GM06990 (cell line): ENCODE results near the gene CHTOP.

ENCODE experiments used
- DNase-seq: peaks from one replicate; pipeline ENCODE4 v3.0.0-alpha.2; 2011; ENCODE audit not compliant: insufficient read length; ENCODE audit errors: extremely low read depth
- H3K27me3 ChIP-seq: replicated peaks from 2 replicates; pipeline ENCODE4 v1.6.0; 2011; ENCODE audit warnings: low read length; ENCODE audit not compliant: control insufficient read depth, insufficient read depth
- H3K36me3 ChIP-seq: 2 replicates; pipeline ENCODE4 v1.5.1; 2011; ENCODE audit warnings: low read length; ENCODE audit not compliant: control insufficient read depth, insufficient read depth
- H3K4me3 ChIP-seq: replicated peaks from 2 replicates; pipeline ENCODE4 v1.5.1; 2011; ENCODE audit warnings: low read depth, mild to moderate bottlenecking, control low read depth, low read length
- TF ChIP-seq, protein P1 (sequence below): IDR thresholded peaks from 2 replicates; pipeline ENCODE4 v1.5.1; 2011; ENCODE audit warnings: low read length, control low read depth, mild to moderate bottlenecking, inconsistent platforms; ENCODE audit not compliant: insufficient read depth, poor library complexity, severe bottlenecking

The CHTOP gene

DNA sequence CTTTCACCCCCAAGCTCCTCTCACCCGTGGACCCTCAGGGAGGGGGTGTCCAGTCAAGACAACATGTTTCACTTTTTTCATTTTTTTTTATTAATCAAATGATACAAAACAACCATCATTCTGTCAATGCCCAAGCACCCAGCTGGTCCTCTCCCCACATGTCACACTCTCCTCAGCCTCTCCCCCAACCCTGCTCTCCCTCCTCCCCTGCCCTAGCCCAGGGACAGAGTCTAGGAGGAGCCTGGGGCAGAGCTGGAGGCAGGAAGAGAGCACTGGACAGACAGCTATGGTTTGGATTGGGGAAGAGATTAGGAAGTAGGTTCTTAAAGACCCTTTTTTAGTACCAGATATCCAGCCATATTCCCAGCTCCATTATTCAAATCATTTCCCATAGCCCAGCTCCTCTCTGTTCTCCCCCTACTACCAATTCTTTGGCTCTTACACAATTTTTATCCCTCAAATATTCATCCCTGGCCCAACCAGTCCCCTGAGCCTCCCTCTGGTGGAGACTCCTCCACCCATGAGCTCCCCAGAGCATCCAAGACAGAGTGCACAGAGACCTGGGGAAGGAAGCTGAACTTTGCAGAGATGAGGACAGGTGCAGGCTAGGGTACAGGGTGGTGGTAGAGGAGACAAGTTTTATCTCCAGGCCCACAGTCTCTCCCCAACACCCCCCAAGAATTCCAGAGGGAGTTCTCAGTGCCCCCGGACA is 19.5 kb upstream of the CHTOP start:
- H3K27me3 ChIP-seq: no peaks in the 10 kb centered on the region; the same call in 1 of the 2 replicates
- TF ChIP-seq, protein P1, sequence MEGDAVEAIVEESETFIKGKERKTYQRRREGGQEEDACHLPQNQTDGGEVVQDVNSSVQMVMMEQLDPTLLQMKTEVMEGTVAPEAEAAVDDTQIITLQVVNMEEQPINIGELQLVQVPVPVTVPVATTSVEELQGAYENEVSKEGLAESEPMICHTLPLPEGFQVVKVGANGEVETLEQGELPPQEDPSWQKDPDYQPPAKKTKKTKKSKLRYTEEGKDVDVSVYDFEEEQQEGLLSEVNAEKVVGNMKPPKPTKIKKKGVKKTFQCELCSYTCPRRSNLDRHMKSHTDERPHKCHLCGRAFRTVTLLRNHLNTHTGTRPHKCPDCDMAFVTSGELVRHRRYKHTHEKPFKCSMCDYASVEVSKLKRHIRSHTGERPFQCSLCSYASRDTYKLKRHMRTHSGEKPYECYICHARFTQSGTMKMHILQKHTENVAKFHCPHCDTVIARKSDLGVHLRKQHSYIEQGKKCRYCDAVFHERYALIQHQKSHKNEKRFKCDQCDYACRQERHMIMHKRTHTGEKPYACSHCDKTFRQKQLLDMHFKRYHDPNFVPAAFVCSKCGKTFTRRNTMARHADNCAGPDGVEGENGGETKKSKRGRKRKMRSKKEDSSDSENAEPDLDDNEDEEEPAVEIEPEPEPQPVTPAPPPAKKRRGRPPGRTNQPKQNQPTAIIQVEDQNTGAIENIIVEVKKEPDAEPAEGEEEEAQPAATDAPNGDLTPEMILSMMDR: no peak
- no peak for DNase-seq
- no peaks in the 10 kb centered on the region for H3K36me3 ChIP-seq
- no peak overlapping the region for H3K4me3 ChIP-seq

DNA sequence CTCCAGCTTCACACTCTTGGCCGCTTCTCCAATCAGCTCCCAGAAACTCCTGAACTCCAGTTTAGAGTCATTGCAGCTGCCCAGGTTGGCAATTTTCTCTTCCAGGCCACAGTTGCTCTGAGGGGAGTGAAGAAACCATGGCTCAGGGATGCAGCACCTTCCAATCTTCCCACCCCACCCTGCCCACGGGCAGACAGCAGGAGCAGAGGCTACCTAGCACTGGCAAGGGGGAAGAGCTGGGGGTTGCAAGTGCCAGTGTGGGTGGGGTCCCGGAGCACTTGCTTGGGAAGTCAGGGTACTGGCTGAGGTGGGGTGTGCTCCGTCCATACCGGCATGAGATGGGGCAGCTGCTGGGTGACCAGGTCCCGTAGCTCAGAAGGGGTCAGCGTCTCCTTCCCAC is 19.0 kb upstream of the CHTOP start:
- DNase-seq: no peak
- TF ChIP-seq, protein P1: no peak
- no peak overlapping the region for H3K4me3 ChIP-seq

DNA sequence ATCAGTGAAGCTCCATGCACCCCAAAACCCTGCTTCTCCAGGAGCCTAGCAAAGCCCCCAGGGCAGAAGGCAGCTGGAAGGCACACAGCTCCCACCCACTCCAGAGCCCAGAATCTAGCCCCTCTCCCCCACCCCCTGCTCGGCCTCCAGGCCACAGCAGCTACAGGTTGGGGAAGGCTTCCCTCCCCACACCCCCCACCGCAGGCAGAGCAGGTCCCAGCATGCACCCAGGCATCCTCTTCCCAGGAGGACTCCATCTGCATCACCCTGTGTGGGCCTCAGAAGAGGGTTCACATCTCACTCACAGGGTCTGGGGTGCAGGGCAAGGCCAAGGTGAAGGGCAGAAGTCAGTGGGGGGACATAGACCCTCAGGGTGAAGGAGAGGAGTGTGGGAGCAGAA is 18.5 kb upstream of the CHTOP start:
- TF ChIP-seq, protein P1: no peak
- no peaks in the 10 kb centered on the region for H3K36me3 ChIP-seq
- H3K27me3 ChIP-seq: no peaks in the 10 kb centered on the region
- DNase-seq: no peak
- no peak overlapping the region for H3K4me3 ChIP-seq

More for the DNA sequence above, 19.0 kb upstream of the CHTOP start:
- no peaks in the 10 kb centered on the region for H3K36me3 ChIP-seq
- H3K27me3 ChIP-seq: no peaks in the 10 kb centered on the region; the same call in 1 of the 2 replicates

DNA sequence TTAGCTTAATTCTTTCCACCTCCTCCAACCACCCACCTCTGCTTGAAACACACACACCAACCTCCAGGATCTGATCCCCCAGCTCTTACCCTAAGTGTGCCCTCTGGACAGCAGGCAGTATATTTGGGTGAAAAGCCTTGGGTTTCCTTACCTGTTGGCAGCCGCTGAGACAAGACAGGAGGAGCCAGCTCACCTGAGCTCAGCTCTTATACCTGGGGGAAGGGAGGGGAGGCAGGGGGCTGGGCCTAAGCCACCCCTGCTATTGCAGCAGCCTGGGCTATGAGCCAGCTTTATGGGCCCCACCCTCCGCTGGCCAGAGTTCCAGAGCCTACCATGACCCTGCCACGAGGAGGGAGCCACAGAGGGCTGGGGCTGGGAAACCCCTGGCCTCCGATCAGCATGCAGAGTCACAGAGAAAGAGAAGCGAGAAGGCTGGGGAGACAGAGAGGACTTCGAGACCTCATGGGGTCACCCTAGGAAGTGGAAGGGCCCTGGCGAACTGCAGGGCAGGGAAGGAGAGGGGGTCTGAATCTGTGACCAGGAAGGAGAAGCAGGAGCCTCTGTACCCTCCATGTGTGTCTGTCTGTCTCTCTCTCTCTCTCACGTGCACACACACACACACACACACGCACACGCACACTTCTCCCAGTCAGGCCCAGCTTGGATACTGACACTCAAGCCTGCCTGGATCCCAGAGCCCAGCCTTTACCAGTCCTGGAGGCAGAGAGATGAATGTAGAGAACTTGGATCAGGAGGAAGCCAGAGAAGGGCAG is 17.5 kb upstream of the CHTOP start, which contains the start of gene S100A14:
S100A14 (minus strand) TSS at position 182 of the 773 bp plus-strand sequence. CDS start 467 bp downstream, outside the sequence.
- TF ChIP-seq, protein P1: no peak
- no peak for DNase-seq
- Histone ChIP-seq H3K27me3 (no peaks in the 10 kb centered on the region), H3K4me3 (no peak within 1 kb of the TSS), H3K36me3 (no peaks in the 10 kb centered on the region)

DNA sequence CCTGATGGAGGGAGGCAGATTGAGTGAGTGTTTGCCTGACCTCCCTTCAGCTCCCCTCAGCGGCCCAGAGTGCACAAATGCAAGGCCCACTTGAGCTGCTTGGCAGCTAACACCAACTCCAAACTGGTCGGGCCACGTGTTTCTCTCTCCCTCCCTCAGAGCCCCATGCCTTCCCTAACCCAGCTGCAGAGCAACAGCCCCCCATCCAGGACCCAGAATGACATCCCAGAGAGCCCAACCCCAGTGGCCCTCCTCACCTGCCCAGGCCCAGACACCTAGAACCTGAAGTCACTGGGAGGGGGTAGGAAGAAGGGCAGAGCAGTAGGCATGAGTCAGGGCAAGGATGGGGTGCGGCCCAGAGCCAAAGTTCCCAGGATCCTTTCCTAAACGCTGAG is 17.0 kb upstream of the CHTOP start:
- Histone ChIP-seq H3K36me3 (no peaks in the 10 kb centered on the region), H3K27me3 (no peaks in the 10 kb centered on the region), H3K4me3 (no peak overlapping the region)
- no peak for DNase-seq
- TF ChIP-seq, protein P1: no peak
